Ramos (cell line): ENCODE data around the gene ARHGAP33.

ENCODE experiments used
- in situ Hi-C: fragments of 300-500 bp; cut with MboI; formaldehyde crosslinking; loops from one replicate; pipeline ENCODE4 v1.14.3; 2022; ENCODE audit warnings: low sequenced_read_pairs; ENCODE audit not compliant: unreplicated experiment

The ARHGAP33 gene

DNA sequence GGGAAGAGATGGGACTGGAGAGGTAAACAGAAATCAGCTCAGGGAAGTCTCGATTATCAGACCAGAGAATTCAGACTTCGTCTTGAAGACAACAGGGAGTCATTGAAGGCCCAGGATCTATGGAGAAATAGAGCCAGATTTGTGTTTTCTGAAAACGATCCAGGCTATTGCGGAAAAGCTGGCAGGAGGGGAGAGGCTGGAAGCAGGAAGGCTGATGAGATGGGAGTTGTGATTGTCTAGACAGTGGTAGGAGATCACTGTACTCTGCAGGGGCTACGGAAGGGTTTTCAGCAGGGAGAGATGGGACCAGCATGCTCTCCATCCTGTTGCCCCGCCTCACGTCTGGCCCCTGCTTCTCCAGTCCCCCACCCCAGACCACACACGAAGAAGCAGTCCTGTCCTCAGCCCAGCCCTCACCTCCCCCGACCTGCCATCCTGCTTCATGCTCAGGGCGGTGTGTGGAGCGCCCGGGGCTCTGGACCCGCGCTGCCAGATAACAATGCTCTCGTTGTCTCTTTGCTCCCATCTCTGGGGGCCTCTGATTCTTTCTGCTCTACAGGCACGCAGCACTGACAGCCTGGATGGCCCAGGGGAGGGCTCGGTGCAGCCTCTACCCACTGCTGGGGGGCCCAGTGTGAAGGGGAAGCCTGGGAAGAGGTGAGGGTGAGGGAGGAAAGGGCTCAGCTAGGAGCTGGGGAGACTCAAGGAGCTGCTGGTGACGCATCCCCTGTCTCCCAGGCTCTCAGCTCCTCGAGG is 1.9 kb downstream of the ARHGAP33 start:
- in situ Hi-C loops = no loop called here

DNA sequence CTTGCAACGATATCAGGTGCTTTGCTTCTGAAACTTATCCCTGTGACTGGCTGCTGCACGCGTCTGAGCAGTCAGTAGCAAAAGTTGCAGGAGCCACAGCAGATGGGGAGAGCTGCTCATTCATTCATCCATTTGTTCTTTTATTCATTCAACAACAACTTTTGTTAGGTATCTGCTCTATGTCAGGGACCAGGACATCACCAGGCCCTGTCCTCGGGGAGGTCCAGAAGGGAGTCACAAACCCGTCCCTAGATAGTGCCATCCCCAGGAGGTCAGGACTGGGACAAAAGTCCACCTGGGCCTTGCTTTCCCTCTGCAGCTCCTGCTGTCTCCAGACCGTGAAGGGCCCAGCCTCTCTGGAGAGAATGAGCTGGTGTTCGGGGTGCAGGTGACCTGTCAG is 2.6 kb downstream of the ARHGAP33 start:
- in situ Hi-C loops = no loop called here

DNA sequence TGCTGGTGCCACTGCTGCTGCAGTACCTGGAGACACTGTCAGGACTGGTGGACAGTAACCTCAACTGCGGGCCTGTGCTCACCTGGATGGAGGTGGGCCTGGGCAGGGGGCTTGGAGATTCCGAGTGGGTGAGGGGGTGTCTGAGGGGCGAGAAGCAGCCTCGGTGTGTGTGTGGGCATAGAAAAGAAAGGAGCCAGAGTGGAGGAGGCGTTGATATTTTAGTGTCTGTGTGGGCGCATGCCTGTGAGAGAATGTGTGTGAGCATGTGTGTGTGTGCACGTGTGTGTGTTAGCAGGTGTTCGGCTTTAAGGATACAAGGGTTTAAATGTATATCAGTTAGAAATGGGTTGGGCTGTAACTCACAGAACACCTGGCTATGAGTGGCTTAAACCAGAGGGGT is 3.7 kb downstream of the ARHGAP33 start:
- in situ Hi-C loops = no loop called here

DNA sequence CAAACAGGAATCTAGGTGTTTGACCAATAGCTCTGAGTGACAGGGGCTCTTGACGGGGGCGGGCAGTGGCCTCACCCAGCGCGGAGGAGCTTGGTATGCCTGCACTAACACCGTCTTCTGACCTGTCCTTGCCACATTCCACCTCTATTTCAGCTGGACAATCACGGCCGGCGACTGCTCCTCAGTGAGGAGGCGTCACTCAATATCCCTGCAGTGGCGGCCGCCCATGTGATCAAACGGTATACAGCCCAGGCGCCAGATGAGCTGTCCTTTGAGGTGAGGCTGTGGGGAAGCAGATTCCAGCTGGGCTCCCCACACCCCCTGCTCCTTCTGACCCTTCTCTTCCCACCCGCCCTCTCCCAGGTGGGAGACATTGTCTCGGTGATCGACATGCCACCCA is 4.7 kb downstream of the ARHGAP33 start:
- in situ Hi-C loops = no loop called here

DNA sequence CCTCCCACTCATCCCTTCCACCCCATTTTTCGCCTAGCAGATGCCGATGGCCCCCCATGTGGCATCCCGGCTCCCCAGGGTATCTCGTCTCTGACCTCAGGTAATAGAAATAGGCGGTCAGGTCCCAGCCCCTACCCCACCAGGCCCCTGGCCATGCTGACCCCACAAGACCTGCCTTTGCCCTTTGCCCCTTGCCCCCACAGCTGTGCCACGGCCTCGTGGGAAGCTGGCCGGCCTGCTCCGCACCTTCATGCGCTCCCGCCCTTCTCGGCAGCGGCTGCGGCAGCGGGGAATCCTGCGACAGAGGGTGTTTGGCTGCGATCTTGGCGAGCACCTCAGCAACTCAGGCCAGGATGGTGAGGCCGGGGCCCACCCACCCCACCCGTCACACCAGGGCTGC is 5.4 kb downstream of the ARHGAP33 start:
- in situ Hi-C loops = no loop called here

DNA sequence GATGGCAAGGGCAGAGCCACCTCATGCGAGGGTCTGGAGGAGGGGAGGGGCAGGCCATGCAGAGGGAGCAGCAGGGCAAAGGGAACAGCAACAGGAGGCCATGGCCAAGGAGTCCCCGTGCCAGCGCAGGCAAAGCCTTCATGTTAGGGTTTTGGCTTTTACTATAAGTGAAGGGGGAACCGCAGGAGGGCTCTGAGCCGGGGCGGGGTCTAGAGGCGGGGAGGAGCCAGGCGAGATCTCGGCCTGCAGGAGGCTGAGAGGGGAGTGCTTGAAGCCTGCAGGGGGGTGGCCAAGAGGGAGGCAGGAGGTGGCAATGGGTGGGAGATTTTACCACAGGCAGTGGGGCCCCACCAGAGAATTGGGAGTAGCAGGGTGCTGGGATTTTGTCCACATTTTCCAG is 6.3 kb downstream of the ARHGAP33 start:
- in situ Hi-C loops = no loop called here

DNA sequence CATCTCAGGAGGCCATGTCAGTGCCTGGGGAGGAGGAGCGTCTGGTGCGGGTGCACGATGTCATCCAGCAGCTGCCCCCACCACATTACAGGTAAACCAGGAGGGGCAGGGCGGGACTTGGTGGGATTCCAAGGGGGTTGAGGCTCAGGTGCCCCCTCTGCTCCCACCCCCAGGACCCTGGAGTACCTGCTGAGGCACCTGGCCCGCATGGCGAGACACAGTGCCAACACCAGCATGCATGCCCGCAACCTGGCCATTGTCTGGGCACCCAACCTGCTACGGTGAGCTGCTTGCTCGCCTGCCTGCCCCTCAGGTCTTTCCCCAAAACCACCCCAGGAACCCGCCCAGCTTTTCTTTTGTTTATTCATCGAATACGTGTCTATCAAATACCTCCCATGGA is 7.2 kb downstream of the ARHGAP33 start:
- in situ Hi-C loops = no loop called here

DNA sequence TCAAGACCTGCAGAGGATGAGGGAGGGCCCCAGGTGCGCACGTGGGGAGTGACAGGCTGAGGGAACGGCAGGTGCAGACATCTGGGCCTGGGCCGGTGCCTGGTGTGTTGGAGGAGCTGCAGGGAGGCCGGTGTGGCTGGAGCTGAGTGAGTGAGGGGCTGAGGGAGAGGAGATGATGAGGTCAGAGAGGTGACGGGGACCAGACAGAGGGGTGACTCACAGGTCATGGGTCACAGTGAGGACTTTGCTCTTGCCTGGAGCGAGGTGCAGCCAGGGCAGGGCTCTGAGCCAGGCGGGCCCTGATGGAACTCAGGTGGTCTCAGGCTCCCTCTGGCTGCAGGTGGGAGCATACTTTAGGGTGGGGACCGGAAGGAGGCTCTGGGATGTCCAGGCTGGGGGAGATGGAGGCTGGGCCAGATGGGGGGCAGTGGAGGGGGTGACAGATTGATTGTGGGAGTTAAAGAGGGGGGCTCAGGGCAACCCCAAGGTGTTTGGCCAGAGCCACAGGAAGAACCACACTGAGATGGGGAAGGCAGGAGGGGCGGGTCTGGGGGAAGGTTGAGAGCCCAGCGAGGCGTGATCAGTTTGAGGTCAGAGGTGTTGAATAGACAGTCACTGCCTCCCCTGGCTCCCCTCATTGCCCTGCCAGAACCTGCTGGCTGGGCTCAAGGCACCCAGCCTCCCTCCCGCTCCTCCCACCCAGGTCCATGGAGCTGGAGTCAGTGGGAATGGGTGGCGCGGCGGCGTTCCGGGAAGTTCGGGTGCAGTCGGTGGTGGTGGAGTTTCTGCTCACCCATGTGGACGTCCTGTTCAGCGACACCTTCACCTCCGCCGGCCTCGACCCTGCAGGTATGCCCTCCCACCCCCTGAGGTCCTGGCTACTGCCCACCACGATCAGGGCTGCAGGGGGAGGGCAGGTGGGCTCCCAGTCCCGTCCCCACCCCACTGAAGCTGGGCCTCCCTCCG is 8.4 kb downstream of the ARHGAP33 start:
- in situ Hi-C loops = no loop called here

DNA sequence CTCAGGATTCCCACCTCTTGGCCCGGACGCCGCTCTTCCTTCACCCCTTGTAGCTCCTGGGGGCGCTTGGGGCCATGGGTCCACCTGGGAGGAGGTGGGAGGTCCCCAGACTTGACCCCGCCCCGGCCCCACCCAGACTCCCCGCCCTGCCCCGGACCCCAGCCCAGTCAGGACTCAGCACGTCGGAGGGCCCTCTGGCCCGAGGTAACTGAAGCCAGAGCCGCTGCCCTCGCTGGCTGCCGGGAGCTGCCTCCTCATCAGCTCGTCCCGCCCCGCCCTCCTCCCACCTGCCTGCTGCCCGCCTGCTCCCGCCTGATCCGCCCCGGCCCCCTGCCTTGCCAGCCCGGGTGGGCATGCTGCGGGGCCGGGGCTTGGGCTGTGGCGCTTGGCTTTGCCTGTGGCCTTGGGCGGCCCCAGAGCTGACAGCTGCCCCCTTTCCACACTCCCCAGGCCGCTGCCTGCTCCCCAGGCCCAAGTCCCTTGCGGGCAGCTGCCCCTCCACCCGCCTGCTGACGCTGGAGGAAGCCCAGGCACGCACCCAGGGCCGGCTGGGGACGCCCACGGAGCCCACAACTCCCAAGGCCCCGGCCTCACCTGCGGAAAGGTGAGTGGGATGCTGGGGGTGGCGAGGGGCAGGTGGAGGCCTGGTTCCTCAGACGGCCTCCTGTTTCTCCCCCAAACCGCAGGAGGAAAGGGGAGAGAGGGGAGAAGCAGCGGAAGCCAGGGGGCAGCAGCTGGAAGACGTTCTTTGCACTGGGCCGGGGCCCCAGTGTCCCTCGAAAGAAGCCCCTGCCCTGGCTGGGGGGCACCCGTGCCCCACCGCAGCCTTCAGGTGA is 9.4 kb downstream of the ARHGAP33 start:
- in situ Hi-C loops = no loop called here

DNA sequence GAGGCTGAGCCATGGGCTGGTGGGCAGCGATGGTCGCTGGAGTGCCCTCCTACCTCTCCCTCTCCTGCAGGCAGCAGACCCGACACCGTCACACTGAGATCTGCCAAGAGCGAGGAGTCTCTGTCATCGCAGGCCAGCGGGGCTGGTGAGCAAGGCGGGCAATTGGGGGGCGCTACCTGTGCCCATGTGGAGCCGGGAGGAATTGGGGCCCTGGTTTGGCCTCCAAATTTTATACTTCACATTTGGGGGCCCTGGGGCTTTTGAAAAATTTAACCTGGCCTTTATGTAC is 9.9 kb downstream of the ARHGAP33 start:
- in situ Hi-C loops = no loop called here

DNA sequence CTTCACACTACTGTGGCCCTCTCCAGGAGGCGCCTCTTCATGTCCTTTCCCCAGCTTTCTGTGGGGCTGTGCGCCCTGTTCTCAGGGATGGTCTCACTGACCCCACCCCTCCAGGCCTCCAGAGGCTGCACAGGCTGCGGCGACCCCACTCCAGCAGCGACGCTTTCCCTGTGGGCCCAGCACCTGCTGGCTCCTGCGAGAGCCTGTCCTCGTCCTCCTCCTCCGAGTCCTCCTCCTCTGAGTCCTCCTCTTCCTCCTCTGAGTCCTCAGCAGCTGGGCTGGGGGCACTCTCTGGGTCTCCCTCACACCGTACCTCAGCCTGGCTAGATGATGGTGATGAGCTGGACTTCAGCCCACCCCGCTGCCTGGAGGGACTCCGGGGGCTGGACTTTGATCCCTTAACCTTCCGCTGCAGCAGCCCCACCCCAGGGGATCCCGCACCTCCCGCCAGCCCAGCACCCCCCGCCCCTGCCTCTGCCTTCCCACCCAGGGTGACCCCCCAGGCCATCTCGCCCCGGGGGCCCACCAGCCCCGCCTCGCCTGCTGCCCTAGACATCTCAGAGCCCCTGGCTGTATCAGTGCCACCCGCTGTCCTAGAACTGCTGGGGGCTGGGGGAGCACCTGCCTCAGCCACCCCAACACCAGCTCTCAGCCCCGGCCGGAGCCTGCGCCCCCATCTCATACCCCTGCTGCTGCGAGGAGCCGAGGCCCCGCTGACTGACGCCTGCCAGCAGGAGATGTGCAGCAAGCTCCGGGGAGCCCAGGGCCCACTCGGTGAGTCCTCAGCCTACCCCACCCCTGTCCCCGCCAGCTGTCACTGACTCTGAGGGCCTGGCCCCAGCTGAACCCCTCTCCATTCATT is 11.2 kb downstream of the ARHGAP33 start:
- in situ Hi-C loops = no loop called here

DNA sequence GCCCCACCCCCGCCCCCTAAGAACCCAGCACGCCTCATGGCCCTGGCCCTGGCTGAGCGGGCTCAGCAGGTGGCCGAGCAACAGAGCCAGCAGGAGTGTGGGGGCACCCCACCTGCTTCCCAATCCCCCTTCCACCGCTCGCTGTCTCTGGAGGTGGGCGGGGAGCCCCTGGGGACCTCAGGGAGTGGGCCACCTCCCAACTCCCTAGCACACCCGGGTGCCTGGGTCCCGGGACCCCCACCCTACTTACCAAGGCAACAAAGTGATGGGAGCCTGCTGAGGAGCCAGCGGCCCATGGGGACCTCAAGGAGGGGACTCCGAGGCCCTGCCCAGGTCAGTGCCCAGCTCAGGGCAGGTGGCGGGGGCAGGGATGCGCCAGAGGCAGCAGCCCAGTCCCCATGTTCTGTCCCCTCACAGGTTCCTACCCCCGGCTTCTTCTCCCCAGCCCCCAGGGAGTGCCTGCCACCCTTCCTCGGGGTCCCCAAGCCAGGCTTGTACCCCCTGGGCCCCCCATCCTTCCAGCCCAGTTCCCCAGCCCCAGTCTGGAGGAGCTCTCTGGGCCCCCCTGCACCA is 11.9 kb downstream of the ARHGAP33 start:
- in situ Hi-C loops = no loop called here

DNA sequence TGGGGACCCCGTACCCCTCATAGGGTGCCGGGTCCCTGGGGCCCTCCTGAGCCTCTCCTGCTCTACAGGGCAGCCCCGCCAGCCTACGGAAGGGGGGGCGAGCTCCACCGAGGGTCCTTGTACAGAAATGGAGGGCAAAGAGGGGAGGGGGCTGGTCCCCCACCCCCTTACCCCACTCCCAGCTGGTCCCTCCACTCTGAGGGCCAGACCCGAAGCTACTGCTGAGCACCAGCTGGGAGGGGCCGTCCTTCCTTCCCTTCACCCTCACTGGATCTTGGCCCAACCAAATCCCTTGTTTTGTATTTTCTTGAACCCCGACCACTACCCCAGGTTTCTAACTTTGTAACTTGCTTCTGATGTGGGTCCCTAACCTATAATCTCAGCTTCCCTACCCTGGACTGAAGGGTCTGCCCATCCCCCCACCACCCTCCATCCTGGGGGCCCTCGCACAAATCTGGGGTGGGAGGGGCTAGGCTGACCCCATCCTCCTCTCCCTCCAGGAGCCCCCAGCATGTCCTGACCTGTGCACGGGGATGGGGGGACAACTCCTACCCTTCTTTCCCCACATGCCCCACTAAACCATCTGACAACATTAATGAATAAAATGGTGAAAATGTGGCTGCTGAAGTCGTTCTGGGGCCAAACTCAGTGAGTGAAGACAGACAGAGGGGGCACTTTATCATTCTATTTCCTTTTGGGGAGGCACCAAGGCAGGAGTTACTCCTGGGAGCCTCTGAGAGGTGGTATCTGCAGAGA is 13.0 kb downstream of the ARHGAP33 start:
- in situ Hi-C loops = no loop called here

DNA sequence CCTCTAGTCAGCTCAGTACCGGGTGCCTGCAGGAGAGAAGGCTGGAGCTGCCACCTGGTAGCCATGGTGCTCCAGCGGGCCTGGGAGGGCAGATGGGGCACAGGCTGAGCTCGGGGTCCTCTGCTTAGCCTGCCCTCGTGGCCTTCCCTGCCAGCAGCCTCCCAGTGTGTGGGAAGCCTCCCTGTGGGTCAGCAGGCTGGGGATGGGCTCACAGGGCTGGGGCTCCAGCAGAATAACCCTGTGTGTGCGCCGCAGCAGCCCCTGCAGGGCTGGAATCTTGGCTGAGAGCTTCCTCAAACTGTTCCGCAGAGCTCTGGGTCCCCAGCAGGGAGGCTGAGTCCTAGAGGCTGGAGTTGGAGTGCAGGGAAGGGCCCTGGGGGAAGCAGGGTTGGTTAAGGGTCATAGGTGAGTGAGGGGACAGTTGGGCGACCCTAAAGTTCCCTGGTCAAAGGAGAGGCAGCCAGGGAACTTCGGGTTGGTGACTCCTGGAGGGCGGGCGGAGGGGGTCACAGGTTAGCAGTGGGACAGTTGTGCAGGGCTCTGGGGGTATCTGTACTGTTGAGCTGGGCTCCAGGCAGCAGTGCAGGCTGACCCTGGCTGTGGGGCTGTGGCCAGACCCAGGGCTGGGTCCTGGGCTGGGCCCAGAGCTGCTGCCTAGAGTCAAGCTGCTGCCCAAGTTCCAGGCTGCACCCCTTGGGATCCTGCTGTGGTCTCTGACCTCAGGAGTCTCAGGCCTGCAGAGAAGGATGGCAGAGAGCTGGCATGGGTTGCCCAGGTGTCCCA is 14.0 kb downstream of the ARHGAP33 start:
- in situ Hi-C loops = no loop called here

DNA sequence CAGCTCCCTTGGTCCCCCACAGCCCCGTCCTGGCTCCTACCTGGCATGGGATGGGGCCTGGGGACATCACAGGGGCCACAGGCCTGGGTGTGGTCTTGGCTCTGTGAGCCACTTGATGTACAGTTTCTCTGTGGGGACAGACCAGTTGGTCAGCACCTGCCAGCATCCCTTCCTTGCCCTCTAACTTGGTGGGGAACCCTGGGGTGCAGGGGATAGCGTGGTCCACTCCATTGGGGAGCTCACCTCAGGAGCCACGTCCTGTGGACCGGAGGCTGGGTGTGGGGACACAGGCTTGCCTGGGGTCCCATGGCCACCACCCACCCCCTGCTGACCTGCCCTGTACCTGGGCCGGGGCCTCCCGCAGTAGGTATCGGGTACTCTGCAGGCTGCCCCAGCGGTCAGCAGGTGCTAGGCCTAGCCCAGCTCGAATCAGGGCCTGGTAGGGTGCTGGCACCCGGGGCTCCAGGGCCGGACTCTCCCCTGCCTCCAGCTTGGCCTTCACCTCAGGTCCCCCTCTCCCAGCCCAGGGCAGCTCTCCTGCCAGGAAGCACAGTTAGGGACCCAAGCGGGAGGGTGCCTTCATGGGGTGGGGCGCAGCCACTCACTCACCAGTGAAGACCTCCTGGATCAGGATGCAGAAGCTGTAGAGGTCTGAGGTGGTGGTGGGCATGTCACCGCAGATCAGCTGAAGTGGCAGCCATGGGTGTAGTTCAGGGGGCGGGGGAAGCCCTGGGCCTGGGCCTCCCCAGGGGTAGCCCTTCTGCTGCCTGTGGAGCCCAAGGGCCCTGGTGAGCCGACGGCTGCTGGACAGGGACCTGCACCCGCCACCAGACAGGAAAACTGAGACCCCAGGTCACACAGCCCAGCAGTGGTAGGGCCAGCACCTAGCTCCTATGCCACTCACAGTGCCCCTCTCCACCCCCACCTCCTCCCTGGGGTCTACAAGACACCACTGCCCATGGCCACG is 14.9 kb downstream of the ARHGAP33 start:
- in situ Hi-C loops = no loop called here

DNA sequence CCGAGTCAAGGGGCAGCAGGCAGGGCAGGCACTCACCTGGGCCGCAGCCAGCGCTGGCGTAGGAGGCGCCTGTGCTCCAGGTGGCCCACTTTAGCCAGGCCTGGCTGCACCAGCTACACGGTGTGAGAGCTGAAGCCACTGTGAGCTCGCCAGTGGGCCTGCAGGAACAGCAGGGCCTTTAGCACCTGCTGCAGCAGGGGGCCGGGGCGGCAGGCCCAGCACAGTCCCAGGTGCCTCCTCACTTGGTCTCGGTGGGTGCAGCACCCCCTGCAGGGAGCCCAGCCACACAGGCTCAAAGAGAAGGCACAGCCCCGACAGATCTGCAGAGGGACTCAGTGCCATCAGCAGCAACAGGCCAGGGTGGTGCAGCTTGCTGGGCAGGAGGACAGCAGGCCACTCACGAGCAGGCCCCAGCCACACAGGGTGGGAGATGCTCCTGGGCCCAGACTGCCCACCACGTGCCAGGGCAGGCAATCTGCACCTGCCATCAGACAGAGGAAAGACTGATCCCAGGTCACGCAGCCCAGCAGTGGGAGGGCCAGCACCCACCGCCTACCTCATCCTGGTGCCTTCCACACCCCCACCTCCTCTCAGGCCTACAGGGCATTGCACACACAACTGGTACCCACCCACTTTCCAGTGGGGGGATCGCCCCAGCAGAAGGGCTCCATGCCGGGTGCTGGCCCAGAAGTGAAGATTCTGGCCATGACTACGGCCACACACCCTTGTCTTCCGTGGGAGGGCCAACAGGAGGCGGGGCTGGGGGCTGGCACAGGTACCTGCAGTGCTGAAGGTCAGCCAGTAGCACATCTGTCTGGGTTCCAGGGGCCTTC is 15.8 kb downstream of the ARHGAP33 start:
- in situ Hi-C loops = no loop called here
